ENCODE results near the gene ATXN1. TPM values are rescaled to one million over a fixed set of nuclear protein-coding genes. Genes with fewer than 3 reads are reported as not detected.

Gene ATXN1
- total RNA-seq, 1 donor from 2014 or later: 15.5 TPM

DNA sequence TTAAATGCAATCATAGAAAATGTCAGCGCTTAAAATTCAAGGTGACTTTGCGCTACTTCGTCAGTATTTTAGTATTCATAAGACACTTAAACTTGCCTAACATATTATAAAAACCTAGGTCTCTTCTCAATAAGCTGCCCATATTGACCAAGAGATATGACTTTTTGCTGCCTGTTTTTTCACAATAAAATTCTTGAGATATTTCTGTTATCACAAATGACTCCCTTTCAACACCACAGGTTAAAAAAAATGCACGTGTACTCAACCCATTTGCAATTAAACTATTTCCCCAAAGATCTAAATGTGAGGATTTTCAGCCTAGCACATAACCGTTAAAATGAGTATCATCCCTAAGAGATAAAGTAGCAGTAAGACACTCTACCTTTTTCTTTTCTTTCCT lies 10.7 kb downstream of the ATXN1 start:
- H3K27ac Mint-ChIP-seq (ENCODE audit: unreplicated experiment): no peak overlapping the region
- no peak overlapping the region for H3K4me3 Mint-ChIP-seq (ENCODE audit: unreplicated experiment)
- H3K4me1 Mint-ChIP-seq (ENCODE audit: low read depth, unreplicated experiment): peaks cover 14% of the 10 kb centered on the region
- TF ChIP-seq, protein P1, sequence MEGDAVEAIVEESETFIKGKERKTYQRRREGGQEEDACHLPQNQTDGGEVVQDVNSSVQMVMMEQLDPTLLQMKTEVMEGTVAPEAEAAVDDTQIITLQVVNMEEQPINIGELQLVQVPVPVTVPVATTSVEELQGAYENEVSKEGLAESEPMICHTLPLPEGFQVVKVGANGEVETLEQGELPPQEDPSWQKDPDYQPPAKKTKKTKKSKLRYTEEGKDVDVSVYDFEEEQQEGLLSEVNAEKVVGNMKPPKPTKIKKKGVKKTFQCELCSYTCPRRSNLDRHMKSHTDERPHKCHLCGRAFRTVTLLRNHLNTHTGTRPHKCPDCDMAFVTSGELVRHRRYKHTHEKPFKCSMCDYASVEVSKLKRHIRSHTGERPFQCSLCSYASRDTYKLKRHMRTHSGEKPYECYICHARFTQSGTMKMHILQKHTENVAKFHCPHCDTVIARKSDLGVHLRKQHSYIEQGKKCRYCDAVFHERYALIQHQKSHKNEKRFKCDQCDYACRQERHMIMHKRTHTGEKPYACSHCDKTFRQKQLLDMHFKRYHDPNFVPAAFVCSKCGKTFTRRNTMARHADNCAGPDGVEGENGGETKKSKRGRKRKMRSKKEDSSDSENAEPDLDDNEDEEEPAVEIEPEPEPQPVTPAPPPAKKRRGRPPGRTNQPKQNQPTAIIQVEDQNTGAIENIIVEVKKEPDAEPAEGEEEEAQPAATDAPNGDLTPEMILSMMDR (IDR thresholded peaks at IDR 0.05; ENCODE audit: partially characterized antibody, unreplicated experiment): no peak
- H3K27me3 Mint-ChIP-seq (ENCODE audit: unreplicated experiment): no peaks in the 10 kb centered on the region
- no peaks in the 10 kb centered on the region for H3K36me3 Mint-ChIP-seq (ENCODE audit: unreplicated experiment)
- no peak for DNase-seq
- no peaks in the 10 kb centered on the region for H3K9me3 Mint-ChIP-seq (ENCODE audit: unreplicated experiment)

DNA sequence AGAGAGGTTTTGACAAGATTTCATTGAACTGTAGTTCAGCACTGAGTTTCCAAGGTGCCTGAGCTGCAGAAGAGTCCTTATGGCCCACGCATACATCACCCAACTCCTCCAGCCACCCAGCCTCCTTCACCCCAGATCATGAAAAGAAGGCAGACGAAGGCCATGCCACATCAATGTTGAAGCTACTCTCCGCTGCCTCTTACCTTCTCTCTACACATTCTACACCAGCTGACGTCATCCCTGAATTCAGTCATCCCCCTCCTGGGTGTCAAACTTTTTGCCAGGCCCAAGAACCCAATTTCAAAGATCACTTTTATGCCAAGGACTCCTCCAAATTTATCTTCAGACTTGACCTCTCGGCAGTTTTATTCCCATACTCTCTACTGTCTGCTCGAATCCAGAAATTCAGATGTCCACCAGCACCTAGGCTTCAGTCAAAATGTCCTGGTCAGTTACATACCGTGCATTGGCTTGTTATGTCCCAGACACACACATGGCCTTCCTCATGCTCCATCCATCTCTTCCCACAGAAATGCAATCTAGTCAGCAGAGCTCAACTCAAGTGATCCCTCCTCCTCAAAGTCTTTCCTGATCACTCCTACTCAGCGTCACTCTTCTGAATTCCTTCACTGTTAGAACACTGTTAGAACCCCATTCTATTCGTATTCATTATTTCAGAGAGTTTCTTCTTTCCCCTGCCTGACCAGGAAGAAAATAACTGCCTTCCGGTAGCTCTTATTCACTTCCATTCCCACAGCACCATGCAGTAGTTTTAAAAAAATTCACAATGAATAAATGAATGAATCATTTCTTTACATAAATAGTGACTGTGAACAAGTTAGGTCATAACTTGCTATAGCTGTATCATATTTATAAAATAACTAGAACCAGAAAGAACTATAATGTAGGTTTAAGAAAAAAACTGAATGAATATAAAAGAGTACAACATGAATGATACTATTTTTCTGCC lies 11.5 kb downstream of the ATXN1 start:
- Mint-ChIP-seq H3K27me3 (ENCODE audit: unreplicated experiment) (no peaks in the 10 kb centered on the region), H3K4me3 (ENCODE audit: unreplicated experiment) (no peak overlapping the region), H3K27ac (ENCODE audit: unreplicated experiment) (no peak overlapping the region), H3K36me3 (ENCODE audit: unreplicated experiment) (no peaks in the 10 kb centered on the region), H3K9me3 (ENCODE audit: unreplicated experiment) (no peaks in the 10 kb centered on the region), H3K4me1 (ENCODE audit: low read depth, unreplicated experiment) (peaks cover 14% of the 10 kb centered on the region)
- TF ChIP-seq, protein P1 (IDR thresholded peaks at IDR 0.05; ENCODE audit: partially characterized antibody, unreplicated experiment): no peak
- no peak for DNase-seq

DNA sequence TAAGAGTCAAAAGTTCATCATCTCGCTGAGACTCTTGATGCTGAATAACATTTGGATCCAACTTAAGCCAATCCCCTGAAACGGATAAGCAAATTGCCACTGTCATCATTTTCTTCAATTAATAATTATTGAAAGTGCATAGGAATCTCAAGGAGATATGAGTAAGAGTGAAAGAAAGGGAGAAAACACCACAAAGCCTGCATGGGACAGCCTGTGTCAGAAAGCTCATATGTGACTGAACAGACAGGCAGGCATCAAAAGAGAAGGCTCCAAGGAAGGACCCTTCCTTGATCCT lies 13.3 kb downstream of the ATXN1 start:
- Mint-ChIP-seq H3K36me3 (ENCODE audit: unreplicated experiment) (no peaks in the 10 kb centered on the region), H3K9me3 (ENCODE audit: unreplicated experiment) (no peaks in the 10 kb centered on the region), H3K27ac (ENCODE audit: unreplicated experiment) (peak overlapping the region; percentile 84), H3K4me3 (ENCODE audit: unreplicated experiment) (no peak overlapping the region), H3K27me3 (ENCODE audit: unreplicated experiment) (no peaks in the 10 kb centered on the region), H3K4me1 (ENCODE audit: low read depth, unreplicated experiment) (peaks cover 18% of the 10 kb centered on the region)
- TF ChIP-seq, protein P1 (IDR thresholded peaks at IDR 0.05; ENCODE audit: partially characterized antibody, unreplicated experiment): no peak
- DNase-seq: no peak

GRCh38 chr6:16747232-16748024 lies 13.8 kb downstream of the ATXN1 start:
- Mint-ChIP-seq H3K4me3 (ENCODE audit: unreplicated experiment) (peak overlapping the region; percentile 55), H3K27me3 (ENCODE audit: unreplicated experiment) (no peaks in the 10 kb centered on the region), H3K36me3 (ENCODE audit: unreplicated experiment) (no peaks in the 10 kb centered on the region), H3K4me1 (ENCODE audit: low read depth, unreplicated experiment) (peaks cover 18% of the 10 kb centered on the region), H3K9me3 (ENCODE audit: unreplicated experiment) (no peaks in the 10 kb centered on the region), H3K27ac (ENCODE audit: unreplicated experiment) (peak overlapping the region; percentile 84)
- DNase-seq: no peak
- TF ChIP-seq, protein P1 (IDR thresholded peaks at IDR 0.05; ENCODE audit: partially characterized antibody, unreplicated experiment): no peak
